ENCODE measurements around the gene DCXR.

- TF ChIP-seq EZH2 (IDR thresholded peaks at IDR 0.05) (no peak), POLR2AphosphoS5 (IDR thresholded peaks at IDR 0.05; ENCODE audit: borderline replicate concordance, low read depth, low read length) (no peak)
Observed at GRCh38 chr17:82022981-82023446, 14.5 kb downstream of the DCXR start, which contains the start of gene LRRC45.

Measured in SK-N-MC (cell line).